ENCODE data around the gene PALB2. TPM values are rescaled to one million over a fixed set of nuclear protein-coding genes. Genes with fewer than 3 reads are reported as not detected.

PALB2 gene
- total RNA-seq: 11.3 TPM

DNA sequence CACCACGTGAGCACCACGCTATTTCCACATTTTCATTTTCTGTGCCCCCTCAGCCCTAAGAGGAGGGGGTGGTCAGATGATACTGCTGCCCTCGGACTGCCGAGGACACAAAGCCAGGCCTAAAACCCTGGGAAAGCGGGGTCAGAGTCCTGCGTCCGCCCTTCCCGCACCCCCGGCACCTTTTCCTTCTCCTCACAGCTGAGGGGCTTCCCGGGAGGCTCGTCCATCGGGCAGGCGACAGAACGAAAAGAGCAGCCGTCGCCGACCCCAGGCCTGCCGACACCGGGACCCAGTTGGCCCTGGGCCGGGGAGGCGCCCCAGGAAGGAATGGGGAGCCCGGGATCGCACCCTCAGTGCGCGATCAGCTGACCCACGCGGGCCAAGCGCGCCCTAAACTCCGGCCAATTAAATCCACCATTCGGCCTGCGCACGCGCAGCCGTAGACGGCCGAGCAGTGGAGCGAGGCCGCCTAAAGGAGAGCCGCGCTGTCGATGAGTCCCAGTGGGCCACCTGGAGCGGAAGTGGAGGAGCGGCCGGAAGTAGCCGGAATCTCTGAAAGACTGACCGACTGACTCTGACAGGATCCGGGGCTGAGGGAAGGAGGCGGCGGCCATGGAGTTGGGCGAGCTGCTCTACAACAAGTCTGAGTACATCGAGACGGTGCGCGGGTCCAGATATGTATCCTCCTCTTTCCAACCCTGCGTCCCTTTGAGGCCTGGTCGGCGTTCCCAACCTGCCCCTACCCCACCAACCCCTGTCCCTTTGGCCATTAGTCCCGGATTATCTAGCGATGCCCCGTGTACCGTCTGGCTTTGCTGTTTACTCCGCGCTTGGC is at the start of gene PALB2, which contains the start of gene DCTN5:
Gene PALB2, minus strand, starts transcription at position 380 of the 835 bp plus-strand sequence. Its CDS starts 153 bp downstream, at position 227.
Gene DCTN5, plus strand, starts transcription at position 536 of the 835 bp plus-strand sequence. Its CDS starts 77 bp downstream, at position 613.
- ATAC-seq: peak; percentile 100

- no peak for ATAC-seq
Observed at GRCh38 chr16:23689442-23690187, 48.5 kb upstream of the PALB2 start.

DNA sequence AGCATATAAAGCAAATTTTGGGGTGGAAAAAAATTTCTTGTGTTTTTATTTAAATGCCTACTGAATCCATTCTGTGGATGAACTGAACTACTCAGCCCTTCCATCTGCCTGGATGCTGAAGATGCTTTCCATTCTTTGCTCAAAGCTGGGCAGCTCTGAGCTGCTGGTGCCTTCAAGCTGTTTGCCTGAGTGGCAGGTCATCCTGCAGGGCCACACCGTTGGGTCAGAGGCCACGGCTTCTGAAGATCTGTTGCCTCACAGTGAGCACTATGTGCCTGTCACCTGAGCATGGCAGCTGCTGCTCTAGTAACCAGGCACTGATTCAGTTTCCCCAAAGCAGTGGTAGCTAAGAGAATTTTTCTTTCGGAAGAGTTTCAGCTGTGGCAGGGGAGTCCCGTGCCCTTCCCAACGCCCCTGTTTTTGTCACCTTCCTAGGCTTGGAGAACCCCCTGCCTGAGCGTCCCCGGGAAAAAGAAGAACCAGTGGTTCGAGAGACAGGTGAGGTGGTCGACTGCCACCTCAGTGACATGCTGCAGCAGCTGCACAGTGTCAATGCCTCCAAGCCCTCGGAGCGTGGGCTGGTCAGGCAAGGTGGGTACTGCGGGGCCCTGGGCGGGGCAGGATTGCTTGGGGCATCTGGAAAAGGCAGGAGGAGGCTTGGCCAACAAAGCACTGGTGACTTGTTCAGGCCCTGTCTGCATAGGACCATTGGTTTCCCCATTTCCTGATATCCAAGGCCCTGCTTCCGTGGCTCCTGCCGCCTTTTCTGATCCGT is 46.1 kb upstream of the PALB2 start:
- no peak for ATAC-seq

DNA sequence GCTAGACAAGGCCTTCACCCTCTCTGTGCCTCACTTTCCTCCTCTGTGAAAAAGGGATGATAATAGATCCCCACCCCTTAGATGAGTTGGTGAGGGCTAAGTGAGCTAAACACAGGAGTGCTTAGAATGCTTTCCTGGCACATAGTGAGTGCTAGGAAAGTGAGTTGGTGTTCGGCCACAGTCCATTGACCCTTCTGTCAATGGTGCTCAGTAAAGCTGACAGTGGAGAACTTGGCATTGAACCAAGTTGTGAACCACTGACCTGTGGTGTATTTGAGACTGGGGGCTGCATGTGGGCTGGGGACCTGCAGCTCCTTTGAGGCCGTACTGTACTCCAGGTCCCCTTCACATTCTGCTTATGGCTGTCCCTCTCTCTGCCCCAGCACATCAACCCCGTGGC is 42.4 kb upstream of the PALB2 start:
- ATAC-seq: no peak

DNA sequence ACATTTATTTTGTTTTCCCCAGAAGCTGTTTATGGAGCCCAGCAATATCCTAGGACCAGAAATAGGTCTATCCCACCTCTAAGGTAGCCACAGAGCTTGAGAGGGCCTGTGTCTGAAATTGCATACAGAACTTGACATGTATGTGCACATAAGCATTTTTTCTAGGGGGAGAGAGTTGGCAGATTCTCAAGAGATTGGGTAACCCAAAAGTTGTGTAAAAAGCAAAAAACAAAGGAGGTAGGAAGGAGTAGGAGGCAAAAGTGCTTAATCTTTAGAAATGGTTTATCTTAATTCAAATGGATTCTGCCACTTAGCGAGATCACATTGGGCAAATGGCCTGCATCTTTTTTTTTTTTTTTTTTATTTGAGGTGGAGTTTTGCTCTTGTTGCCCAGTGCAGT is 41.1 kb upstream of the PALB2 start:
- no peak for ATAC-seq

- no peak for ATAC-seq
Observed at GRCh38 chr16:23679986-23680336, 38.9 kb upstream of the PALB2 start.

DNA sequence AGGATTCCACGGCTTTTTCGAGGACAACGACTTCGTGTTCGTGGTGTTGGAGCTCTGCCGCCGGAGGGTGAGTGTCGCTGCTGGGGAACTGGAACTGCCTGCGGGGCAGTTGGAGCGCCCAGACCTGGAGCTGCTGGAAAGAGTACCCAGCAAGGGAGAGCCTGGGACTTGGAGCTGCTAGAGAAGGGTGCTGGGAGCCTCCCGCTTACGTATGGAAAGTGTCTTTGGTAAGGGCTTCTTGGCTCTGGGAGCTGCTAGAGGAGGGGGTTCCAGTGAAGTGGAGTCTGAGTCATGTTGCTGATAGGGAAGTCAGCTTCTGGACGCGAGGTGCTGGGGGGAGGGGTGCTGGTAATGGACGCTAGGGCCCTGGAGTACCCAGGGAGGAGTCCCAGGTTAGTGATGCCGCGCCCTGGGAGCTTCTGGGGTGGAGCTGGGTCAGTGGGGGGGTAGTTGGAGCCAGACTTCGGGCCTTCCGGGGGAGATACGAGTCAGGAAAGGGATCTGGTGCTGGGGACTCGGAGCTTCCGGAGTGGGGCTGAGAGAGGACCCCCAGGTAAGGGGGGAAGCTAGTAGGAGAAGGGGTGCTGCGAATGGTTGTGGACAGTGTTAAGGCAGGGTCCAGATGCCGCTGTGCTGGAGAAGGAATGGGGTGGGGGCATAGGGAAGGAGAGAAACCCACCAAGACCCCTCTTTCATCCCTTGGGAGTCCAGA is 38.3 kb upstream of the PALB2 start:
- peak; percentile 68 for ATAC-seq

- peak; percentile 94 for ATAC-seq
Observed at GRCh38 chr16:23678430-23679273, 37.5 kb upstream of the PALB2 start, which contains the start of gene PLK1. Gene PLK1, plus strand, starts transcription at chr16:23678889. Its CDS starts 44 bp downstream, at chr16:23678933.

DNA sequence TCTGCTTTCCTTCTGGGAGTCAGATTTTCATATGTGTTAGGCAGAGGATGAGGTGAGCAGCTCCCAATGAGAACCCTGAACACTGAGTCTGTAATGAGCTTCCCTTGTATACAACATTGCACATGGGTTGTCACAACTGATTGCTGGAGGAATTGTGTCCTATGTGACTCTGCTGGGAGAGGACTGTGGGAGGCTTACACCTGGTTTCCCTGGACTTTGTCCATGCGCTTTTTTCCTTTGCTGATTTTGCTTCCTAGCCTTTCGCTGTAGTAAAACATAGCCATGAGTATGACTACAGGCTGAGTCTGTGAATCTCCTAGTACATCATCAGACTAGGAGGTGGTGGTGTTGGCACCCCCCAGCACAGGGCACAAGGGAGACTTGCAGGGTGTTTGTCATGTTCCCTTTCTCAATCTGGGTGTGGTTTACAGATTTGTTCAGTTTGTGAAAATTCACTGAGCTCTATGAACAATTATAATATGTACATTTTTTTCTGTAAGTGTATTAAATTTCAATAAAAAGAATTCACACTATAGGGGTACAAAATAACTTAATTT is 35.9 kb upstream of the PALB2 start:
- ATAC-seq: no peak

GRCh38 chr16:23673971-23674614 is 33.0 kb upstream of the PALB2 start:
- ATAC-seq: no peak

DNA sequence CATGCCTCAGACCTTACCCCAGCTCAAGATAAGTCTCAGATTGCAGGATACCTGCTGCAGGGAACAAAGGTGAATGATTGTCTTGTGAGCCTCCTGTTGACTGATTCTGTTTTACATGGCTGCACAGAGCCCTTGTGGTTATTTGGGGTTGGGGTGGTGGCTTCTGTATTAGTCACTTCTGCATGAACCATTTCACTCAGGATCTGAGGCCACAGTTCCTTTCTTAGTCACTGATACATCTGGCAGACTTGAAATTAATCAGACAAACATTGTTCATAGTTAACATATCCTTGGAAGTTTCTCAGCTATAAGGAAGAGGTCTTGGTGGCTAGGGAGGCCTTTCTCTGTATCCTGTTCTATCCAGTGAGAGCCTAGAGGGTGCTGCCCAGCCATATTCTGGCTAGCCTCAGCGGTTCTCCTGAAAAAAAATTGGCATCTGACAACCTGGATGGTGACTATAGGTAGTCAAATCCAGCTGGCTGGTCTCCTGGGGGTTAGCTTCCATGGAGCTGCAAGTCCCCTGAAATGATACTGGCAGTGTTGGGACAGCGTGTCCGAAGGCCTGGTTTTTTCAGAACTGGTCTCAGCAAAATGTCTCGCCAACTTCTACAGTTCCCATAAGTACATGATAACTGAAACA is 29.1 kb upstream of the PALB2 start:
- ATAC-seq: peak; percentile 65

- ATAC-seq: no peak
Observed at GRCh38 chr16:23668873-23669272, 27.8 kb upstream of the PALB2 start.

GRCh38 chr16:23668225-23668624 is 27.1 kb upstream of the PALB2 start:
- no peak for ATAC-seq

DNA sequence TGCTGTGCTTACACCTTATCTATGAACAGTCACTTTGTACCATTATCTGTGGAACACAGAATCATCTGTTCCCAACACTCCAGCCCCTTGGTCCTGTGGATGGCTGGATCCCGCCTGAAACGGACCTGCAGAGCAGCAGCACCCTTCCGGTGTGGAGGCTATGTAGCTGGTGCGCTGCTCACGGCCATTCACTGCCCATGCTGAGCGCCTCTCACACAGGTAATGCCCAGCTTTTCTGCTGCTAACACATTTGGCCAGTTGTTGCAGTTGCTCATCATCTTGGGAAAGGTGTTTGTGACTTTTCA is 26.2 kb upstream of the PALB2 start:
- no peak for ATAC-seq

GRCh38 chr16:23666571-23667354 is 25.7 kb upstream of the PALB2 start:
- no peak for ATAC-seq

DNA sequence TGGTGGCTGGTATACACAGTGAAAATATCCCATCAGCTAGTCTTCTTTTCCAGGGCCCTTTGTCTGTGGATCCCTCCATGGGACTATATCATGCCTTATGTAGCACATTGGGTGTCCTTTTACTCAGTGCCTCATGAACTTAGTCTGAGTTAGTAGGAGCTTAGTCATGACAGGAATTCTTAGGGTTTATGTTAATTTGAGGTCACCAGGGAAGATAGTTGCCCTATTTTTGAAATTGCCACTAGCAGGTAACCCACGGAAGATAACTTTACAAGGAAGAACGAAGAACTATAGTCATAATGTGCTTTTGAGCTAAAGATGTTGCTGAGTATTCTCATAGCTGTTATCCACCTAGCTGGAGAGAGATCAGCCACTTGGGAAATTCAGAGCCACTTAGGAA is 22.8 kb upstream of the PALB2 start:
- ATAC-seq: no peak

GRCh38 chr16:23651943-23652468 is 10.9 kb upstream of the PALB2 start:
- no peak for ATAC-seq

DNA sequence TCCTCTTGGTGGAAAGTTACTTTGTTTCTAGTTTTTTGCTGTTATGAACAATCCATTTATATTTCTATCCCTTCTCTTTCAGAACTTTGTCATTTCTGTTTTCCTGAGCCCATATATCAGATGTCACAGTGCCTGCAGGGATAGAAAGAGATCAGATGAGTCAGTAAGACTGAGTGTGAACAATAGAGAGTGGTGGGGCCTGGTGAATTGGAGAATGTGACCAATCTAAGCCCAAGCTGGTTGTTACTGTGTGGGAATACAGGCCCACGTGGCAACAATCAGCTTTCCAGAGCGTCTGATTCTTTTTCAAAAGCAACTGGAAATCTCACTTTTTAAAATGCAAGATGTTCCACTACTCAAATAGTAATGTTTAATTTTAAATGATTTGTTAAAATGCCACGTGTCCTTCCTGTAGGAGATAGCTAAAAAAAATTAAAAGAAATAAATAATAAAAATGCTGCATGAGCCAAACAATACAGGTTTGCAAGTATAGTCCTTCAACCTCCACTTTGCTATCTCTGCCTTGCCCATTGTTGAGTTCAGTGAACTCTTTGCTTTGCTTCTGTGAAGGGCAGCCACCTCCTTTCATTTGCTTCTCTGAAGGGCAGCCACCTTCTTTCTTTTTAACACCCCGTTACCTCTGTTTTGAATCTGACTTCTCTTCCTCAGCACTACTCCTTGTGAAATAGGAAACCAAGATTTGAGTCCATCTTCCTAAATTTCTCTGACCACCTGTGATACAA is 9.7 kb upstream of the PALB2 start:
- no peak for ATAC-seq
